Body of pancreas (tissue), 4 donors: Measurements from ENCODE around the gene ZNF277.

Experiments
- POLR2A ChIP-seq, 3 donors: fragments of 450-650 bp; IDR thresholded peaks; one replicate each; pipeline ENCODE4 v1.6.1; 2016; ENCODE audit warnings: antibody characterized with exemption in 3 of 3, mild to moderate bottlenecking in 2 of 3
- TF ChIP-seq, protein P1 (sequence below), 7 experiments: fragments of 450-650 bp in 4 of 7; fragments of 200-600 bp in 3 of 7; sonication (generic) in 3 of 7; IDR thresholded peaks; one replicate each; pipeline ENCODE4 v1.5.1; 2016 to 2019; ENCODE audit warnings: antibody characterized with exemption in 7 of 7

DNA sequence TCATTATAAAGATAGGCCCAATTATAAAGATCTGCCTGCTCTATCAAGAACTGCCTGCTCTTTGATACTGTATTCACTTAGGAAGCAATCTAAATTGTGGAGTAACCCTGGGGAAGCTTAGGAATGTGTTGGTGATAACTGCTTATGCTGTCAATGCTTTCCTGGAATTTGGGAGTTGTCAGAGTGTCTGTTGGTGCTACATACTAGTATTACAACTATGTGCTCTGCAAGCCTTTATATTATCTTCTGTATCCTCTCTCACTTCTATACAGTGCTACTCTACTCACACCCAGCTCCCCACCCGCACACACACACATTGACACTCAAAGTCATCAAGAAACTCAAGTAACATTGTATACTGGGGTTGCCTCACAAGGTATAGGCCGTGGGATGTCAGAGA lies 6.1 kb downstream of the ZNF277 start:
- TF ChIP-seq, protein P1, sequence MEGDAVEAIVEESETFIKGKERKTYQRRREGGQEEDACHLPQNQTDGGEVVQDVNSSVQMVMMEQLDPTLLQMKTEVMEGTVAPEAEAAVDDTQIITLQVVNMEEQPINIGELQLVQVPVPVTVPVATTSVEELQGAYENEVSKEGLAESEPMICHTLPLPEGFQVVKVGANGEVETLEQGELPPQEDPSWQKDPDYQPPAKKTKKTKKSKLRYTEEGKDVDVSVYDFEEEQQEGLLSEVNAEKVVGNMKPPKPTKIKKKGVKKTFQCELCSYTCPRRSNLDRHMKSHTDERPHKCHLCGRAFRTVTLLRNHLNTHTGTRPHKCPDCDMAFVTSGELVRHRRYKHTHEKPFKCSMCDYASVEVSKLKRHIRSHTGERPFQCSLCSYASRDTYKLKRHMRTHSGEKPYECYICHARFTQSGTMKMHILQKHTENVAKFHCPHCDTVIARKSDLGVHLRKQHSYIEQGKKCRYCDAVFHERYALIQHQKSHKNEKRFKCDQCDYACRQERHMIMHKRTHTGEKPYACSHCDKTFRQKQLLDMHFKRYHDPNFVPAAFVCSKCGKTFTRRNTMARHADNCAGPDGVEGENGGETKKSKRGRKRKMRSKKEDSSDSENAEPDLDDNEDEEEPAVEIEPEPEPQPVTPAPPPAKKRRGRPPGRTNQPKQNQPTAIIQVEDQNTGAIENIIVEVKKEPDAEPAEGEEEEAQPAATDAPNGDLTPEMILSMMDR (IDR thresholded peaks at IDR 0.05), result no peak
- no peak for TF ChIP-seq POLR2A (IDR thresholded peaks at IDR 0.05)
